EL (cell line): ENCODE data around the gene CCNB3.

Source experiments
- DNase-seq: peaks from one replicate; pipeline ENCODE4 v3.0.0-alpha.2; 2016

Gene CCNB3

GRCh38 chrX:50375481-50376267 is 171.1 kb downstream of the CCNB3 start:
- DNase-seq: no peak

- DNase-seq: no peak
These were observed 177.3 kb downstream of the CCNB3 start for GRCh38 chrX:50381729-50382415.

GRCh38 chrX:50386520-50386919 is 182.0 kb downstream of the CCNB3 start:
- no peak for DNase-seq

DNA sequence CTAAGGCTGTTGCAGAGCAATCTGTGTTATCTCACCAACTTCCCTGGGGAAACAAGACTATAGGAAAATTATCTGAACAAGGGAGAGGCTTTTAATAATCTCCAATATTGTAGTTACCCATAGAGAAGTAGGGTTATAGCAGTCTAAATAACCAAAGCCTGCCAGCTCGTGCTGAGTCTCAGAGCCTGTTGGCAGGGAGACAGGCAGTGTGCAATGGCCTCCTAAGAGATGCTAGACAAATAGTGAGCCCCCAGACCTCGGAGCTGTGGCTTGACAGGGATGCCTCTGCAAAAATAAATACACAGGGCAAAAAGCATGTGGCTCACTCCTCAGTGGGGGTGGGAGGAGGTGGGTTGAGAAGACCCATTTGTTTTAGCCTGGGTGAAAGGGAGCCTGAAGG is 189.3 kb downstream of the CCNB3 start:
- DNase-seq: no peak
